Suprapubic skin (tissue), 4 donors: ENCODE results near the gene SHCBP1L.

ENCODE experiments used
- POLR2A ChIP-seq, 2 donors: fragments of 450-650 bp; IDR thresholded peaks; one replicate each; pipeline ENCODE4 v1.6.1; 2017; ENCODE audit warnings: antibody characterized with exemption in 2 of 2, mild to moderate bottlenecking in 2 of 2, moderate library complexity in 2 of 2
- POLR2AphosphoS5 ChIP-seq, 3 donors: sonication (generic); formaldehyde crosslinking; IDR thresholded peaks; one replicate each; pipeline ENCODE4 v1.6.1; 2017; ENCODE audit warnings: antibody characterized with exemption in 3 of 3
- TF ChIP-seq, protein P1 (sequence below), 2 donors: fragments of 200-600 bp in 1 of 2; fragments of 450-650 bp in 1 of 2; sonication (generic) in 1 of 2; IDR thresholded peaks; one replicate each; pipeline ENCODE4 v1.5.1; 2016 to 2019; ENCODE audit warnings: antibody characterized with exemption in 2 of 2, mild to moderate bottlenecking in 1 of 2, moderate library complexity in 1 of 2

DNA sequence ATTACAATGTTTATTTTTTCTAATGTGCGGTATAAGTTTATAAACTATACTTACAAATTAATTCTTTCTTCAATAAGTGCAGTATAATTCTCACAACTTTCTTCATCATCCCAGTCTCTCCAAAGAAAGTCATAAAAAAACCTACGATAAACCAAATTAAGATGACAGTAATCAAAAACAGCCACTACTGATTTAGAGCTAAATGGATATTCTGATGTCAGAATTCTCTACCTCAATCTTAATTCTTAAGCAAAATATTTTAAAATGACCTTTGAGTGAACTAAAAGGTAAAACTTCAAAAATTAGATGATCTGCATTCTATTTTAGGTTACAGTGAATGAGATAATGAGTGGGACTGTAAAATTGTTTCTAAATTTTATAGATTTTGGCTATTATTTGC is 13.6 kb downstream of the SHCBP1L start:
- TF ChIP-seq, protein P1, sequence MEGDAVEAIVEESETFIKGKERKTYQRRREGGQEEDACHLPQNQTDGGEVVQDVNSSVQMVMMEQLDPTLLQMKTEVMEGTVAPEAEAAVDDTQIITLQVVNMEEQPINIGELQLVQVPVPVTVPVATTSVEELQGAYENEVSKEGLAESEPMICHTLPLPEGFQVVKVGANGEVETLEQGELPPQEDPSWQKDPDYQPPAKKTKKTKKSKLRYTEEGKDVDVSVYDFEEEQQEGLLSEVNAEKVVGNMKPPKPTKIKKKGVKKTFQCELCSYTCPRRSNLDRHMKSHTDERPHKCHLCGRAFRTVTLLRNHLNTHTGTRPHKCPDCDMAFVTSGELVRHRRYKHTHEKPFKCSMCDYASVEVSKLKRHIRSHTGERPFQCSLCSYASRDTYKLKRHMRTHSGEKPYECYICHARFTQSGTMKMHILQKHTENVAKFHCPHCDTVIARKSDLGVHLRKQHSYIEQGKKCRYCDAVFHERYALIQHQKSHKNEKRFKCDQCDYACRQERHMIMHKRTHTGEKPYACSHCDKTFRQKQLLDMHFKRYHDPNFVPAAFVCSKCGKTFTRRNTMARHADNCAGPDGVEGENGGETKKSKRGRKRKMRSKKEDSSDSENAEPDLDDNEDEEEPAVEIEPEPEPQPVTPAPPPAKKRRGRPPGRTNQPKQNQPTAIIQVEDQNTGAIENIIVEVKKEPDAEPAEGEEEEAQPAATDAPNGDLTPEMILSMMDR (IDR thresholded peaks at IDR 0.05) = no peak
- TF ChIP-seq POLR2A (IDR thresholded peaks at IDR 0.05) (no peak), POLR2AphosphoS5 (IDR thresholded peaks at IDR 0.05) (no peak)
